Colonic mucosa (tissue), 4 donors: ENCODE results near the gene PAFAH2. TPM values are rescaled to one million over a fixed set of nuclear protein-coding genes. Genes with fewer than 3 reads are reported as not detected.

Source experiments
- DNase-seq: peaks from one replicate; pipeline ENCODE4 v3.0.0-alpha.2; 2020
- H3K27ac ChIP-seq: fragments of 200-600 bp; one replicate; pipeline ENCODE4 v1.8.0; 2021
- H3K27me3 ChIP-seq: fragments of 200-600 bp; one replicate; pipeline ENCODE4 v1.8.0; 2021
- H3K36me3 ChIP-seq: fragments of 200-600 bp; one replicate; pipeline ENCODE4 v1.8.0; 2021
- H3K4me1 ChIP-seq: fragments of 200-600 bp; one replicate; pipeline ENCODE4 v1.8.0; 2021; ENCODE audit warnings: mild to moderate bottlenecking
- H3K4me3 ChIP-seq: fragments of 200-600 bp; one replicate; pipeline ENCODE4 v1.8.0; 2021
- H3K9ac ChIP-seq, 2 donors: one replicate each; pipeline ENCODE4 v1.7.0; 2013; ENCODE audit warnings: control low read depth in 2 of 2, low read depth in 2 of 2, low read length in 2 of 2
- H3K9me3 ChIP-seq: fragments of 200-600 bp; one replicate; pipeline ENCODE4 v1.8.0; 2021
- intact Hi-C: fragments of 100-400 bp; cut with DNase I; formaldehyde crosslinking; loops from one replicate; pipeline ENCODE4 v1.14.1; 2022
- total RNA-seq, 2 donors: library from RNA; stranded (reverse); fragmentation: NEBNext Ultra II Directional in 1 of 2; extraction: Animal tissue kit (Norgen Biotek cat#: 25700) in 1 of 2; gene quantifications; one replicate each; pipeline ENCODE4 v1.2.1, GENCODE V29; 2021
- TF ChIP-seq, protein P1 (sequence below): fragments of 200-600 bp; IDR thresholded peaks from one replicate; pipeline ENCODE4 v1.8.0; 2022; ENCODE audit warnings: antibody characterized with exemption, mild to moderate bottlenecking
- donor health status: healthy.
- donor health status: DM: no; HTN: no; CAD: no.
- donor health status: DM: no; HTN: no; CAD: no.

The PAFAH2 gene
- total RNA-seq, 2 donors from 2014 or later = 34.8 to 40.8 TPM

DNA sequence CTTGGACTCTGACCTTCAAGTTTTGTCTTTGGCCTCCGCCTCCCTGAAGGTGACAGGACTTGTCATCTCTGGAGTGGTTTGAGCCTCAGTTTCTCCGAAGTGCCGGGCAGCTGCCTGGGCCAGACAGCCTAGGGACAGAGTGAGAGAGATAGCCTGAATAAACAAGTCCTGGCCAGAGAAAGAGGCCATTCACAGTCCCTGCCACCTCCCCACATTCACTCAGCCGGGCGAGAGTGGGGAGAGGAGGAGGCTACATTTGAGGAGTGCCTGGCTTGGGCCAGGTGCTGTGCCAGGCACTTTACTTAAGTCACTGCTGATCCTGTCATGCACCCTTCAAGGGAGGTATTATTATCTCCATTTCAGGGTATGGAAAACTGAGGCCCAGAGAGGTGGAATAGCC lies 27.2 kb upstream of the PAFAH2 start:
- TF ChIP-seq, protein P1, sequence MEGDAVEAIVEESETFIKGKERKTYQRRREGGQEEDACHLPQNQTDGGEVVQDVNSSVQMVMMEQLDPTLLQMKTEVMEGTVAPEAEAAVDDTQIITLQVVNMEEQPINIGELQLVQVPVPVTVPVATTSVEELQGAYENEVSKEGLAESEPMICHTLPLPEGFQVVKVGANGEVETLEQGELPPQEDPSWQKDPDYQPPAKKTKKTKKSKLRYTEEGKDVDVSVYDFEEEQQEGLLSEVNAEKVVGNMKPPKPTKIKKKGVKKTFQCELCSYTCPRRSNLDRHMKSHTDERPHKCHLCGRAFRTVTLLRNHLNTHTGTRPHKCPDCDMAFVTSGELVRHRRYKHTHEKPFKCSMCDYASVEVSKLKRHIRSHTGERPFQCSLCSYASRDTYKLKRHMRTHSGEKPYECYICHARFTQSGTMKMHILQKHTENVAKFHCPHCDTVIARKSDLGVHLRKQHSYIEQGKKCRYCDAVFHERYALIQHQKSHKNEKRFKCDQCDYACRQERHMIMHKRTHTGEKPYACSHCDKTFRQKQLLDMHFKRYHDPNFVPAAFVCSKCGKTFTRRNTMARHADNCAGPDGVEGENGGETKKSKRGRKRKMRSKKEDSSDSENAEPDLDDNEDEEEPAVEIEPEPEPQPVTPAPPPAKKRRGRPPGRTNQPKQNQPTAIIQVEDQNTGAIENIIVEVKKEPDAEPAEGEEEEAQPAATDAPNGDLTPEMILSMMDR = no peak
- no peak overlapping the region for H3K27ac ChIP-seq

DNA sequence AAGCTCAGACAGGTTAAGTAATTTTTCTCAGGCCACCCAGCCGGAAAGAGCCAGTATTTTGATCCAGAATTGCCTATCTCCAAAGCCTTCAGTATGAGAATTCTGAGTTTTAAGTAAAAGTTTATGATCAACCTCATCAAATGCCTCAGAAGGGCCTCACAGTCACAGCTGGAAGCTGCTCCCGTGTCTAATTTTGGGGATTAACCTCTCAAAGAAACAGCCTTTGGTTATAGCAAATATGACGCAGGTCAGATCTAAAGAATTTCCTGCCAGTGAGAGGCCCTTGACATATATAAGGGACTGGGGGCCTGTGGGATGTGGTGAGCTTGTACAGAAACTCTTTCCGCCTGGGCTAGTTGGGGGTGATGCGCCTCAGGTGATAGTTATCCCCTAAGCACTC lies 26.0 kb upstream of the PAFAH2 start:
- no peak for DNase-seq
- intact Hi-C loops = no loop called here

More for the DNA sequence above, 27.2 kb upstream of the PAFAH2 start:
- Histone ChIP-seq H3K4me3 (no peak overlapping the region), H3K27me3 (no peaks in the 10 kb centered on the region), H3K9ac (no peak overlapping the region), H3K36me3 (no peaks in the 10 kb centered on the region), H3K9me3 (no peaks in the 10 kb centered on the region), H3K4me1 (no peaks in the 10 kb centered on the region)
- DNase-seq = no peak
- intact Hi-C loops = no loop called here

DNA sequence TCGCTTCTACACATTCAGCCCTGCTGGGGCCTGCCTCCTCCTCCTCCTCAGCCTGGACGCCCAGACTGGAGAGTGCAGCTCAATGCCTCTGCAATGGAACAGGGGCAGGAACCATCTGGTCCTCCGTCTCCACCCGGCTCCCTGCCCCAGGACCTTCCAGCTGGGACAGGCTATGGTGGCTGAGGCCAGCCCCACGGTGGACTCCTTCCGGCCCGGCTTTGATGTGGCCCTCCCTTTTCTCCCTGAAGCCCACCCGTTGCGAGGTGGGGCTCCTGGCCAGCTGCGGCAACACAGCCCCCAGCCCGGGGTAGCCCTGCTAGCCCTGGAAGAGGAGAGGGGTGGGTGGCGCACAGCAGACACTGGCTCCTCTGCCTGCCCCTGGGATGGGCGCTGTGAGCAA lies 25.1 kb upstream of the PAFAH2 start:
- Histone ChIP-seq H3K9me3 (no peaks in the 10 kb centered on the region), H3K36me3 (no peaks in the 10 kb centered on the region), H3K4me3 (no peak overlapping the region), H3K4me1 (no peaks in the 10 kb centered on the region), H3K27ac (no peak overlapping the region), H3K9ac (peak overlapping the region in 1 of 2 donors; percentile 12), H3K27me3 (no peaks in the 10 kb centered on the region)
- intact Hi-C loops = no loop called here
- DNase-seq = no peak
- TF ChIP-seq, protein P1 = no peak

More for the DNA sequence above, 26.0 kb upstream of the PAFAH2 start:
- H3K27me3 ChIP-seq = no peaks in the 10 kb centered on the region
- H3K4me3 ChIP-seq = no peak overlapping the region
- H3K27ac ChIP-seq = no peak overlapping the region
- no peaks in the 10 kb centered on the region for H3K36me3 ChIP-seq
- no peak overlapping the region for H3K9ac ChIP-seq
- H3K9me3 ChIP-seq = no peaks in the 10 kb centered on the region
- no peaks in the 10 kb centered on the region for H3K4me1 ChIP-seq
- TF ChIP-seq, protein P1 = no peak

DNA sequence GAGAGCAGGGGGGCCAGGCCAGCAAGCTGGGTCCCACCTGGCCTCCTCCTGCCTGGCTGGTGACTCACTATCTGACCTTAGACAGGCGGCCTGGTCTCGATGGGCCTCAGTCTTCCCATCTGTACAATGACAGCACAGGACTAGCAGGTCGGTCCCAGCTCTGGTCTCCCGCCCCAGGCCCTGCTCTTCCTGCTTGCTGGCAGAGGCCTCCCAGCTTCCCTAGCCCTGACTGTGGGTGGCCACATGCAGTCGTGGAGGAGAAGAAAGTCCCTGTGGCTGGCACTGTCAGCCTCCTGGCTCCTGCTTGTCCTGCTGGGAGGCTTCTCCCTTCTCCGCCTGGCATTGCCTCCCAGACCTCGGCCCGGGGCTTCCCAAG lies 24.5 kb upstream of the PAFAH2 start:
- no peaks in the 10 kb centered on the region for H3K36me3 ChIP-seq
- H3K27me3 ChIP-seq = no peaks in the 10 kb centered on the region
- no peak for DNase-seq
- no peaks in the 10 kb centered on the region for H3K4me1 ChIP-seq
- no peak overlapping the region for H3K4me3 ChIP-seq
- H3K27ac ChIP-seq = no peak overlapping the region
- no peak overlapping the region for H3K9ac ChIP-seq
- no peaks in the 10 kb centered on the region for H3K9me3 ChIP-seq
- intact Hi-C loops = no loop called here
- TF ChIP-seq, protein P1 = no peak

DNA sequence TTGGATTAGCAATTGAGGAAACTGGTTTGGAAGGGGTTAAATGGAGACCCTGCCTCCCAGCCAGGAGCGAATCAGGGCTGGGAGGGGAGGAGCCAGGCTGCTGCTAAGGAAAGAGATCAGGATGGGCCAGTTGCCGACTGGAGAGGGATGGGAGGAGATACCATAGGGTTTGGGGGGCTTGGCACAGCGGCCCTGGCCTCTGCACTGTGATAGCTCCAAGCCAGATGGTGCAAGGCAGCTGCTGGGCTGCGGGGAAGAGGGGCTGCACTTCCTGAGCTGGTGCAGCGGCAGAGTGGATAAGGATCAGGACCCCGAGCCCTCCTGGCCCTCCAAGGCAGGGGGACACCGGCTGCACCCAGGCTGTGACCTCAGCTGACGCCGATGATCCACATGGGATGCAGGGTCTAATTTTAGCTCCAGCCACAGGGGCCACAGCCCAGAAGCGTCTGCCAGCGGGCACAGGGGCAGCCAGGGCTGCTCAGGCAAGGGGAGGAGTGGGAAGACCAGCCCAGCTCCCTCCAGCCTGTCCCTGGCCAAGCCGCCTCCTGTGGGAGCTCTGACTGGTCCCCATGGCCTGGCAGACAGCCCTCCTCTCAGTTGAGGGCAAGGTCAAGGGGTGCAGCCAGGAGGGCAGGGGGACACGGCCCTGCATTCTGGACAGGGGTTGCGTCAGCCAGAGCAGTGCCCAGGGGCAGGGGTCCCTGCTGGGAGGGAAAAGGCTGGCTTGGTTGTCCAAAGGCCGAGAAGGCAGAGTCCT lies 24.0 kb upstream of the PAFAH2 start, which contains the start of gene EXTL1:
Gene EXTL1, plus strand, starts transcription at position 129 of the 757 bp plus-strand sequence. CDS start 872 bp downstream, outside the sequence.
- H3K9ac ChIP-seq = peak within 1 kb of the TSS in 1 of 2 donors; percentile 37
- H3K27ac ChIP-seq = no peak within 1 kb of the TSS
- DNase-seq = no peak

More for the DNA sequence above, 24.0 kb upstream of the PAFAH2 start, which contains the start of gene EXTL1:
- TF ChIP-seq, protein P1 = no peak
- H3K4me3 ChIP-seq = no peak within 1 kb of the TSS
- intact Hi-C loops = no loop called here
- no peaks in the 10 kb centered on the region for H3K36me3 ChIP-seq
- no peaks in the 10 kb centered on the region for H3K9me3 ChIP-seq
- no peaks in the 10 kb centered on the region for H3K27me3 ChIP-seq
- H3K4me1 ChIP-seq = no peaks in the 10 kb centered on the region
